Urinary bladder (tissue), 4 donors: ENCODE measurements around the gene PLXNA3. TPM values are rescaled to one million over a fixed set of nuclear protein-coding genes. Genes with fewer than 3 reads are reported as not detected.

Experiments used
- DNase-seq: peaks from one replicate; pipeline ENCODE4 v3.0.0-alpha.2; 2015; ENCODE audit errors: extremely low spot score
- H3K27ac ChIP-seq: one replicate; pipeline ENCODE4 v1.5.1; 2013; ENCODE audit warnings: low read depth, mild to moderate bottlenecking, moderate library complexity
- H3K36me3 ChIP-seq: one replicate; pipeline ENCODE4 v1.6.1; 2013; ENCODE audit warnings: mild to moderate bottlenecking, moderate library complexity; ENCODE audit not compliant: insufficient read depth
- H3K4me1 ChIP-seq: one replicate; pipeline ENCODE4 v1.6.1; 2013; ENCODE audit warnings: mild to moderate bottlenecking, moderate library complexity; ENCODE audit not compliant: insufficient read depth
- H3K4me3 ChIP-seq: one replicate; pipeline ENCODE4 v1.5.1; 2013; ENCODE audit warnings: low read depth, low read length
- WGBS: extraction: QIAGEN DNeasy Blood & Tissue Kit; methylation state at CpG from one replicate; pipeline ENCODE4 v1.1.7; 2013; 5-methylcytosine and 5-hydroxymethylcytosine counted together
- polyA plus RNA-seq: library from polyadenylated mRNA; stranded (reverse); fragments of 200-250 nt; gene quantifications from one replicate; pipeline ENCODE4 v1.2.3, GENCODE V29; 2013
- total RNA-seq: library from RNA; depleted of rRNA; stranded (reverse); fragments of >200 nt; gene quantifications from one replicate; pipeline ENCODE4 v1.2.3, GENCODE V29; 2014
- donor health status: healthy with polysubstance abuse.
- donor health status: healthy.

The PLXNA3 gene
- total and polyA plus RNA-seq, 2 donors: 10.1 to 17.3 TPM

DNA sequence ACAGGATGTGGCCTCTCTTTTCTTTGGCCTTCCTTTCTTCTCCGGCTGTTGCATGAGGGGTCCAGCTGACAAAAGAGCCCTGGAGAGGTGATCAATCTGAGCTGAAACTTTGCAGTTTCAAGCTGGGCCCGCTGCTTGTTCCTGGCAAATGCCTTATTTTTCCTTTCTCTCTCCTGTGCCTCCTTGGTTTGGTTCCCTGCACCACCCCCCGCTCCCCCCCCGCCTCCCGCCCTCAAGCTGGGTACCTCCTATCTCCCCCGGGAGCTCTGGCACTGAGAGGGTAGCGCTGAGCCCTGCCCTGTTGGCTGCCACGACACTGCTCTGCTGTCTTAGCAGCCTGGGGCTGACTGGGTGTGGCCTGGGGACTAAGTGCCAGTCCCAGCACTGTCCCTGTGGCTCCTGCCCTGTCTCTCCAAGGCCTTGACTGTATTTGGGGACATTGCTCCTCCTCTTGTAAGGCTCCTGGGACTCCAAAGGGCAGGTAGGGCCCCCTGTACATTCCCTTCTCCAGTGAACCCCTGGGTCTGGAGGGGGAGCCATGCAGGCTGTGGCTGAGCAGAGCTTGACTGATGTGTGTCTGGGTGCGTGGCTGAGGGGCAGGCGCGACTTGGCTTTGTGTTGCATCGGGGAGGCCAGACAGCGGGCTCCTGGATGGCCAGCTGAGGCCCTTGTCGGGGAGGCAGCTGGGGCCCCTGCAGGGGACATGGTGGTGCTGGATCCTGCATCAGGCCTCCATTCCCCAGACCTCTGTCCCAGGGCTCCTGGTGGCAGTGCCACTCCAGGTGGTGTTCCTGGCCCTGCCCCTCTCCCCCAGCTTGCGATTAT, 1.1 kb downstream of the PLXNA3 start:
- 20% methylated on average over 15 of the region's 15 CpGs for WGBS

DNA sequence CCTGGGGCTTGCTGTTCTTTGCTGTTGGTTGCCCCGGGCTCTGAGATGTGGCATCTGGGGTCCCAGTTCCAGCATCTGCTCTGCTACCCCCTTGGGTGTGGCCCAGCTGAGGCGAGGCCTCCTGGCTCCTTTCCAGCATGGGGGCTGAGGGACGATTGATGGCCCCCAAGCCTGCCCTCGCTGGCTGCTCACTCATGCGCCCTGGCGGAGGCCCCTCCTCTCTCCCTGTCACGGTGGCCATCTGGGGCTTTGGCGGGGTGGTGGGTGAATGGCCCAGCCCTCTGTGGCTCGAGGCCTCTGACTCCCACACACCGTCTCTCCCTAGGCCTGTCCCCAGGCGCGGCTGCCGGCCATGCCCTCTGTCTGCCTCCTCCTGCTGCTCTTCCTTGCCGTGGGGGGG, 1.8 kb downstream of the PLXNA3 start:
- Histone ChIP-seq H3K27ac (no peak overlapping the region), H3K4me1 (no peaks in the 10 kb centered on the region), H3K4me3 (no peak overlapping the region), H3K36me3 (peaks cover 2% of the 10 kb centered on the region)
- 37% methylated on average over 14 of the region's 14 CpGs for WGBS
- DNase-seq: no peak

More for the DNA sequence above, 1.1 kb downstream of the PLXNA3 start:
- Histone ChIP-seq H3K36me3 (peaks cover 2% of the 10 kb centered on the region), H3K4me1 (no peaks in the 10 kb centered on the region), H3K4me3 (peak overlapping the region; percentile 77), H3K27ac (peak overlapping the region; percentile 1)
- DNase-seq: no peak

DNA sequence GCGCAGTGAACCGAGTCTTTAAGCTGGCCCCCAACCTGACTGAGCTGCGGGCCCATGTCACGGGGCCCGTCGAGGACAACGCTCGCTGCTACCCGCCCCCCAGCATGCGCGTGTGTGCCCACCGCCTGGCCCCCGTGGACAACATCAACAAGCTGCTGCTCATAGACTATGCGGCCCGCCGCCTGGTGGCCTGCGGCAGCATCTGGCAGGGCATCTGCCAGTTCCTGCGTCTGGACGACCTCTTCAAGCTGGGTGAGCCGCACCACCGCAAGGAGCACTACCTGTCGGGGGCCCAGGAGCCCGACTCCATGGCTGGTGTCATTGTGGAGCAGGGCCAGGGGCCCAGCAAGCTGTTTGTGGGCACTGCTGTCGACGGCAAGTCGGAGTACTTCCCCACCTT, 2.2 kb downstream of the PLXNA3 start:
- no peak overlapping the region for H3K27ac ChIP-seq
- H3K4me1 ChIP-seq: no peaks in the 10 kb centered on the region
- no peak for DNase-seq
- WGBS: 77% methylated on average over 26 of the region's 26 CpGs
- H3K4me3 ChIP-seq: no peak overlapping the region
- H3K36me3 ChIP-seq: peaks cover 2% of the 10 kb centered on the region

DNA sequence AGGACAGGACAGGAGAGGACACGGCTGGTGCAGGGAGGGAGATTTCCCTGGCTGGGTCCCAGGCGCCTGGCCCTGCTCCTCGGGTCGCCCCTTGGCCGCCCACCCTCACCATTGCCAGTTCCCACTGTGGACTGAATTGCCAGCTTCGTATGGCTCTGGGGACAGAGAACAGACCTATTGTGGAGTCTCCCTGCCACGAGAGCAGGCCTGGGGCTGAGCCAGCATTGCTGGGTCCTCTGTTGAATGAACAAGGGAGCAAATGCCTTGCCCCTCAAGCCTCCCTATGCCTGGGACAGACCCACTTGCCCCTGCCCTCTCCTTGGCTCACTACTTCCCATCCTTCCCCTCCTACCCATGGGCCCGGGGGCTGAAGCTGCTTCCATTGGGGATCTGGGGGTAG, 4.3 kb downstream of the PLXNA3 start:
- no peak for DNase-seq
- Histone ChIP-seq H3K27ac (no peak overlapping the region), H3K4me1 (no peaks in the 10 kb centered on the region), H3K36me3 (peaks cover 2% of the 10 kb centered on the region), H3K4me3 (no peak overlapping the region)
- WGBS: 80% methylated on average over 8 of the region's 8 CpGs

DNA sequence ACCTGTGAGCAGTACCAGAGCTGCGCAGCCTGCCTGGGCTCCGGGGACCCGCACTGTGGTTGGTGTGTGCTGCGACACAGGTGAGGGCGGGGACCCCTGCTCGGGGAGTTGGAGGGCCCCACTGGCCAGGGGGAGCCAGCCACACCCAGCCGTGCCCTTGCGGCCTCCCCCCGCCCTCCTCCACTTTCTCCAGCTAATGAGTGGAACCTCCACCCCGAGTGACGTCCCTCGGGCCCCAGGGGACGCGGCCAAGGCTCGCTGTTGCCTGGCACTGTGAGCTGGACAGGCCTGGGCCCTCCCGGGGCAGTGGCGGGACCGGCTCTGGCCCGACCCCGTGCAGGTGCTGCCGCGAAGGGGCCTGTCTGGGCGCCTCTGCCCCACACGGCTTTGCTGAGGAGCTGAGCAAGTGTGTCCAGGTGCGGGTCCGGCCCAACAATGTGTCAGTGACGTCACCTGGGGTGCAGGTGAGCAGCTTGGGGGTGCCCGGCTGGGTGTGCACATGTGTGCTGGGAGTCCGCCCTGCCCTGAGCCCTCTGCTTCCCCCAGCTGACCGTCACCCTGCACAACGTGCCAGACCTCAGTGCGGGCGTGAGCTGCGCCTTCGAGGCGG, 5.6 kb downstream of the PLXNA3 start:
- 90% methylated on average over 36 of the region's 36 CpGs for WGBS
- no peak for DNase-seq
- no peaks in the 10 kb centered on the region for H3K4me1 ChIP-seq
- H3K4me3 ChIP-seq: no peak overlapping the region
- H3K27ac ChIP-seq: no peak overlapping the region
- peaks cover 2% of the 10 kb centered on the region for H3K36me3 ChIP-seq

DNA sequence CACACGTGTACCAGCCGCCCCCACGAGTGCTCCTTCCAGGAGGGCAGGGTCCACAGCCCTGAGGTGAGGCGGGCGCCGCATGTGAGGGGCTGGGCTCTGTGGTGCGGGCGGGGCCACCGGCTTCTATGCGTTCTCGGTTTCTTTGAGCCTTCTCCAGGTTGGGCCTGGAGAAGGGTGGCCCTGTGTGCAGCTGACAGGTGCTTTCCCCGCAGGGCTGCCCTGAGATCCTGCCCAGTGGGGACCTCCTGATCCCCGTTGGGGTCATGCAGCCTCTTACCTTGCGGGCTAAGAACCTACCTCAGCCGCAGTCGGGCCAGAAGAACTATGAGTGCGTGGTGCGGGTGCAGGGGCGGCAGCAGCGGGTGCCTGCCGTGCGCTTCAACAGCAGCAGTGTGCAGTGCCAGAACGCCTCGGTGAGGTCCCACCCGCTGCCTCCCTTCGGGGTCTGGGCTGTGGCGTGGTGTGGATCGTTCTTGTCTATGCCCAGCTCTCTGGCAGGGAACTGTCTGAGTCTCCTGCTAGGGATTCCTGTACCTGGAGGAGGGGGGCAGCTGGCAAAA, 6.8 kb downstream of the PLXNA3 start:
- no peaks in the 10 kb centered on the region for H3K4me1 ChIP-seq
- DNase-seq: no peak
- H3K36me3 ChIP-seq: peaks cover 2% of the 10 kb centered on the region
- H3K27ac ChIP-seq: no peak overlapping the region
- WGBS: 93% methylated on average over 28 of the region's 28 CpGs
- no peak overlapping the region for H3K4me3 ChIP-seq

DNA sequence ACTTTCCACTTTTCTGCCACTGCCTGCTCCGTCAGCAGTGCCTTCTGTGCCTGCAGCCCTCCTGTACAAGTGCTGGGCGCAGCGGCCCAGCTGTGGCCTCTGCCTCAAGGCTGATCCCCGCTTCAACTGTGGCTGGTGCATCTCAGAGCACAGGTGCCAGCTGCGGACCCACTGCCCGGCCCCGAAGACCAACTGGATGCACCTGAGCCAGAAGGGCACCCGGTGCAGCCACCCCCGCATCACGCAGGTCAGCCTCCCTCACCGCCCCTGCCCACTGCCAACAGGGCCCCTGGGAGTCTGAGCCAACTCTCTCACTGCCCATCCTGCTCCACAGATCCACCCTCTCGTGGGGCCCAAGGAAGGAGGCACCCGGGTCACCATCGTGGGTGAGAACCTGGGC, 7.5 kb downstream of the PLXNA3 start:
- DNase-seq: no peak
- Histone ChIP-seq H3K27ac (no peak overlapping the region), H3K36me3 (peaks cover 2% of the 10 kb centered on the region), H3K4me3 (no peak overlapping the region), H3K4me1 (no peaks in the 10 kb centered on the region)
- 91% methylated on average over 14 of the region's 14 CpGs for WGBS

DNA sequence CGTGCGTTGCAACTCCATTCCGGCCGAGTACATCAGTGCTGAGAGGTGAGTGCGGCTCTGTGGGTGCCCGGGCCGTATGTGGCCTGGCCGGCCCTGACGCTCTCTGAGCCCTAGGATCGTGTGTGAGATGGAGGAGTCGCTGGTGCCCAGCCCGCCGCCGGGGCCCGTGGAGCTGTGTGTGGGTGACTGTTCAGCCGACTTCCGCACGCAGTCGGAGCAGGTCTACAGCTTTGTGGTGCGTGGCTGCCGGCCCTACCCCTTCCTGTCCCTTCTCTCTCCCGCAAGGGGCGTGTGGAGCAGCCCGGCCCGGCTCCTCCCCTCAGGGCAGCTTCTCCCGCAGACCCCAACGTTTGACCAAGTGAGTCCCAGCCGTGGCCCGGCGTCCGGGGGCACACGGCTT, 8.0 kb downstream of the PLXNA3 start:
- H3K36me3 ChIP-seq: peaks cover 2% of the 10 kb centered on the region
- H3K4me1 ChIP-seq: no peaks in the 10 kb centered on the region
- 91% methylated on average over 29 of the region's 32 CpGs for WGBS
- no peak overlapping the region for H3K27ac ChIP-seq
- no peak overlapping the region for H3K4me3 ChIP-seq
- no peak for DNase-seq

DNA sequence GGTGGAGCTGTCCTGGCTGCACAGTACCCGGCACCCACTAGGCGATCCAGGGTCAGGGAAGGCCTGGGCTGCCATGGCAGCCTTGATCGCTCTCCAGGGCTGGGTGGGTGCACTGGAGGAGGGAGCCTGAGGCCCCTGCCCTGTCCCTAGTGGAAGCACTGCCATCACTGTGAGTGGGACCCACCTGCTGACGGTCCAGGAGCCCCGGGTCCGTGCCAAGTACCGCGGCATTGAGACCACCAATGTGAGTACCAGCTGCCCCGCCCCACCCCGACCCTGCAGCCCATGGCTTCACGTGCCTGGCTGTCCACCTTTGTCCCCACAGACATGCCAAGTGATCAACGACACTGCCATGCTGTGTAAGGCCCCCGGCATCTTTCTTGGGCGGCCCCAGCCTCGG, 8.8 kb downstream of the PLXNA3 start:
- no peak for DNase-seq
- 93% methylated on average over 15 of the region's 15 CpGs for WGBS
- H3K4me3 ChIP-seq: no peak overlapping the region
- no peaks in the 10 kb centered on the region for H3K4me1 ChIP-seq
- H3K27ac ChIP-seq: no peak overlapping the region
- H3K36me3 ChIP-seq: peaks cover 2% of the 10 kb centered on the region

DNA sequence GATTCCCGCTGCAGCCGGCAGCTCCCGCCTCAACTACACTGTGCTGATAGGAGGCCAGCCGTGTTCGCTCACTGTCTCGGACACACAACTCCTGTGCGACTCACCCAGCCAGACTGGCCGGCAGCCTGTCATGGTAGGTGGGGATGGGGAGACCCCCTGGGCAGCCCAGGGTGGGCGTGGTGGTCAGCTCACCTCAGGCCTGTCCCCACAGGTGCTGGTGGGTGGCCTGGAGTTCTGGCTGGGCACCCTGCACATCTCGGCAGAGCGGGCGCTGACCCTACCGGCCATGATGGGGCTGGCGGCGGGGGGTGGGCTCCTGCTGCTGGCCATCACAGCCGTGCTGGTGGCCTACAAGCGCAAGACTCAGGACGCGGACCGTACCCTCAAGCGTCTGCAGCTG, 9.5 kb downstream of the PLXNA3 start:
- DNase-seq: no peak
- Histone ChIP-seq H3K4me3 (no peak overlapping the region), H3K4me1 (no peaks in the 10 kb centered on the region), H3K36me3 (peaks cover 2% of the 10 kb centered on the region), H3K27ac (no peak overlapping the region)
- WGBS: 94% methylated on average over 21 of the region's 21 CpGs

DNA sequence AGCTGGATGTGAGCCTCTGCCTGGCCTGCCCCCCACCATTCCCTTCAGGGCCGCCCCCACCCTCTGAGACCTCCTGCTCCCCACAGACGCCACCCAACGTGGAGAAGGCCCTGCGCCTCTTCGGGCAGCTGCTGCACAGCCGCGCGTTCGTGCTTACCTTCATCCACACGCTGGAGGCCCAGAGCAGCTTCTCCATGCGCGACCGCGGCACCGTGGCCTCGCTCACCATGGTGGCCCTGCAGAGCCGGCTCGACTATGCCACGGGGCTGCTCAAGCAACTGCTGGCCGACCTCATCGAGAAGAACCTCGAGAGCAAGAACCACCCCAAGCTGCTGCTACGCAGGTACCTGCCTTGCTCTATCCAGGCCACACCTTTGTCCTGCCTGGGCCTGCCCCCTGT, 10.1 kb downstream of the PLXNA3 start:
- DNase-seq: no peak
- no peak overlapping the region for H3K4me3 ChIP-seq
- WGBS: 93% methylated on average over 23 of the region's 23 CpGs
- peaks cover 2% of the 10 kb centered on the region for H3K36me3 ChIP-seq
- no peak overlapping the region for H3K27ac ChIP-seq
- no peaks in the 10 kb centered on the region for H3K4me1 ChIP-seq

DNA sequence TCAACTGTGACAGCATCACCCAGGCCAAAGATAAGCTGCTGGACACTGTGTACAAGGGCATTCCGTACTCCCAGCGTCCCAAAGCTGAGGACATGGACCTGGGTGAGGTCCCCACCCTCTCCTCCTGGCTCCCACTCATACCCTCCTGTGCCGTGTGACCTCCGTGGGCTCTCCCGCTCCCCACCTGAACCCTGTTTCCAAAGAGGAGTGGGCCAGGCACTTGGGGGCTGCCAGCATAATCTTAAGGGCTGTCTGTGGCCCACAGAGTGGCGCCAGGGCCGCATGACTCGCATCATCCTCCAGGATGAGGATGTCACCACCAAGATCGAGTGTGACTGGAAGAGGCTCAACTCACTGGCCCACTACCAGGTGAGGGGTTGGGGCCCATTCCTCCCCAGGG, 11.0 kb downstream of the PLXNA3 start:
- no peak overlapping the region for H3K4me3 ChIP-seq
- no peak for DNase-seq
- H3K27ac ChIP-seq: no peak overlapping the region
- 92% methylated on average over 9 of the region's 9 CpGs for WGBS
- no peaks in the 10 kb centered on the region for H3K36me3 ChIP-seq
- H3K4me1 ChIP-seq: no peaks in the 10 kb centered on the region

DNA sequence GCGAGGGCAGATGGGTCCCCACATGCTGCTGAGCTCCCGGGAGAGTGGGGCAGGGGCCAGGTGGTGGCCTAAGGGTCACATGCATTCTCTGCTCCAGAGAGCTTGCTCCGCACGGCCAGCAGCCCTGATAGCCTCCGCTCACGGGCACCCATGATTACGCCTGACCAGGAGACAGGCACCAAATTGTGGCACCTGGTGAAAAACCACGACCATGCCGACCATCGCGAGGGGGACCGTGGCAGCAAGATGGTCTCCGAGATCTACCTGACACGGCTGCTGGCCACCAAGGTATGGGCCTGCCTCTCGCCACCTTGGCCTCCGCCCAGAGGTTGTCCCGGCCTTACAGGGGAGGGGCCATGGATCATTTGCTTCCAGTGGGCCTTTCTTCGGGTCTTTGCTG, 11.8 kb downstream of the PLXNA3 start:
- Histone ChIP-seq H3K27ac (no peak overlapping the region), H3K36me3 (no peaks in the 10 kb centered on the region), H3K4me1 (no peaks in the 10 kb centered on the region), H3K4me3 (no peak overlapping the region)
- WGBS: 88% methylated on average over 18 of the region's 18 CpGs
- no peak for DNase-seq

DNA sequence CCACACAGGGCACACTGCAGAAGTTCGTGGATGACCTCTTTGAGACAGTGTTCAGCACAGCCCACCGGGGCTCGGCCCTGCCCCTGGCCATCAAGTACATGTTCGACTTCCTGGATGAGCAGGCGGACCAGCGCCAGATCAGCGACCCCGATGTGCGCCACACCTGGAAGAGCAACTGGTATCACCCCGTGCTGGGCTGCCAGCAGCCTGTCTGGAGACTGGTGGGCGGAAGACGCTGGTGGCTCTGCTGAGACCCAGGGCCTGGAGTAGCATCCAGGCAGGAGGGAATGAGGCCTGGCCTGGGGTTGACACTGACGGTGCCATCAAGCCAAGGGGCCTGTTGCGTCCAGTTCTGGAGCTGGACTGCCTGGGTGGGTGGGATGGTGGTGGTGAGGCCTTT, 12.4 kb downstream of the PLXNA3 start:
- DNase-seq: no peak
- H3K4me1 ChIP-seq: no peaks in the 10 kb centered on the region
- no peak overlapping the region for H3K4me3 ChIP-seq
- no peak overlapping the region for H3K27ac ChIP-seq
- 94% methylated on average over 14 of the region's 14 CpGs for WGBS
- H3K36me3 ChIP-seq: no peaks in the 10 kb centered on the region
